Stimulated activated CD8-positive, alpha-beta memory T cell treated with anti-CD3 and anti-CD28 coated beads, Interleukin-2, amount 100 ng/mL, for 48 hours (primary cell): ENCODE measurements around the gene LSM4.
A peak's percentile ranks its signal among the peaks of the same experiment; 100 is the strongest.

Experiments
- DNase-seq, 2 donors: peaks; one replicate each; pipeline ENCODE4 v3.0.0-alpha.2; 2020; ENCODE audit warnings: low read depth in 2 of 2

LSM4 gene

DNA sequence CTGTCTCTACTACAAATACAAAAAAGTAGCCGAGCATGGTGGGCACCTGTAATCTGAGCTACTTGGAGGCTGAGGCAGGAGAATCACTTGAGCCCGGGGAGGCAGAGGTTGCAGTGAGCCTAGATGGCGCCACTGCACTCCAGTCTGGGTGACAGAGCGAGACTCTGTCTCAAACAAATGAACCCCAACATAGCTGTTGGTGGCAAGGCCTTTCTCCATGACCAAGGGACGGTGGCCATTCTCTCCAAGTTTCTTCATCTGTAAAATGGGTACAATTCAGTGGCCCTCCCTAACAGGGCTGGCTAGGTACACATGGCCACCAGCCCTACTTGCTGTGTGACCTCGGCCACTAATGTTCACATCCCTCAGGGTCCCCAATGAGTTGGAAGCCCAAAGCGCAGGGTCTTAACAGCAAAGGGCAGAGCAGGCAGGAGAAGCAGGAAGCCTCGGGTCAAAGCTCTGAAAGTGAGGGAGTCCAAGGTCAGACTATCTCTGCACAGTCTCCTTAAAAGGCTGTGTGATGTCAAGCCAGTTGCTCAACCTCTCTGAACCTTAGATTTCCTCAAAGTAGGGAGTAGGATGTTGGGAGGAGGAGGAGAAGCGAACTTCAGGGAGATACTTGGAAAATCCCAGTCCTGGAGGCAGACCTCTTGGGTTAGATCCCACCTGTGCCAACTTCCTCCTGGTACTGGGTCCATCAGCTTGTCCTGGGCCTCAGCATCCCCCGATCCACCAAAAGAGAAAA lies 44.2 kb downstream of the LSM4 start:
- DNase-seq, result peak in 1 of 2 donors; percentile 43

DNA sequence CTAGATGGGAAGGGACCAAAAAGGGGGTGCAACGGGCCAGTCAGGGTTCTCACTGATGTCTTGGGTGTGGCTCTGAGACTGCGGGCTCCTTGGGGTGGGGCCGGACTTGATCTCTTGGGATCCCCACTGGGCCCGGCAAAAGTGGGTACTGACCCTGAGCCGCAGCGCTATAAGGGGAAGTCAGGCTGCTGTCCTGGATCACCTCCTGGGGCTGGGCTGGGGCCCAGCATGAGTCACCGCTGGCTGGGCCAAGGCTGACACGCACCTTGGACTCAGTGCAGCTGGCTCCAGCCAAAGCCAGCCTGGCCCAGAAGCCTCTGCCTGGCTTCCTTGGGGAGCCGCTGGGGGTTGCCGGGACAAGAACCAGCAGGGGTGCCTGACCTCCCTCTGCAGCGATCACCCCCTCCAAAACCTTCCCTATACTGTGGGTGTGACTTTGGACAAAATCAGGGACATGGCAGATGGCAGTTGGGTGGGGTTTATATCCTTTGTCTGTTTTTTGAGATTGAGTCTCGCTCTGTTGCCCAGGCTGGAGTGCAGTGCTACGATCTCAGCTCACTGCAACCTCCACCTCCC lies 48.0 kb downstream of the LSM4 start:
- no peak for DNase-seq

- no peak for DNase-seq
Observed at GRCh38 chr19:18274219-18274780, 48.6 kb downstream of the LSM4 start, which contains the start of gene IQCN. Gene IQCN, minus strand, starts transcription at chr19:18274452. Its CDS starts 4,974 bp downstream, at chr19:18269478.

GRCh38 chr19:18273561-18274218 lies 49.2 kb downstream of the LSM4 start:
- no peak for DNase-seq

DNA sequence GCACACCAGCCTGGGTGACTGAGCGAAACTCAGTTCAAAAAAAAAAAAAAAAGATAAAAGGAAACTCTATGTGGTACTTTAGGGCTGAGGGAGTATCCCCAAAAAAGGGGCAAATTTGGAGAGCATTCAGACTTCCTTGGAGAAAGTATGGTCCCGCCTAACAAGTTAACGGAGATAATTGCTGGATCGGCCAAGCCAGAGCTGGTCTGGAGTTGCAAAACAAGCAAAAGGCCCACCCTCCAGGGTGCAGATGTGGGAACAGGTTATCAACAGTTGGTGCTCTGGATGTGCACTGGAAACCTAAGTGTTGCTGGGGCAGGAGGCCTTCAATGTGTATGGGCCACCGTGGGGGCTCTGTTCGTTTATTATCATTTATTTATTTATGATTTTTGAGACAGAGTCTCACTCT lies 51.4 kb downstream of the LSM4 start:
- no peak for DNase-seq

DNA sequence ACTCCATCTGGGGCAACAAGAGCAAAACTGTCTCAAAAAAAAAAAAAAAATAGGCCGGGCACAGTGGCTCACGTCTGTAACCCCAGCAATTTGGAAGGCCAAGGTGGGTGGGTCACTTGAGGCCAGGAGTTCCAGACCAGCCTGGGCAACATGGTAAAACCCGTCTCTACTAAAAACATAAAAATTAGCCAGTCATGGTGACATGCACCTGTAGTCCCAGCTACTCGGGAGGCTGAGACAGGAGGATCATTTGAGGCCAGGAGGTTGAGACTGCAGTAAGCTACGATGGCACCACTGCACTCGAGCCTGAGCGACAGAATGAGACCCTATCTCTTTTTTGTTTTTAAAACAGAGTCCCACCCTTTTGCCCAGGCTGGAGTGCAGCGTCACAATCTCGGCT lies 52.5 kb downstream of the LSM4 start:
- no peak for DNase-seq

GRCh38 chr19:18269070-18269723 lies 53.7 kb downstream of the LSM4 start:
- DNase-seq, result no peak

GRCh38 chr19:18266771-18267686 lies 55.8 kb downstream of the LSM4 start:
- DNase-seq, result no peak

- no peak for DNase-seq
Observed at GRCh38 chr19:18265582-18265981, 57.3 kb downstream of the LSM4 start.

GRCh38 chr19:18264971-18265540 lies 57.8 kb downstream of the LSM4 start:
- no peak for DNase-seq

- no peak for DNase-seq
Observed at GRCh38 chr19:18264137-18264854, 58.6 kb downstream of the LSM4 start.

DNA sequence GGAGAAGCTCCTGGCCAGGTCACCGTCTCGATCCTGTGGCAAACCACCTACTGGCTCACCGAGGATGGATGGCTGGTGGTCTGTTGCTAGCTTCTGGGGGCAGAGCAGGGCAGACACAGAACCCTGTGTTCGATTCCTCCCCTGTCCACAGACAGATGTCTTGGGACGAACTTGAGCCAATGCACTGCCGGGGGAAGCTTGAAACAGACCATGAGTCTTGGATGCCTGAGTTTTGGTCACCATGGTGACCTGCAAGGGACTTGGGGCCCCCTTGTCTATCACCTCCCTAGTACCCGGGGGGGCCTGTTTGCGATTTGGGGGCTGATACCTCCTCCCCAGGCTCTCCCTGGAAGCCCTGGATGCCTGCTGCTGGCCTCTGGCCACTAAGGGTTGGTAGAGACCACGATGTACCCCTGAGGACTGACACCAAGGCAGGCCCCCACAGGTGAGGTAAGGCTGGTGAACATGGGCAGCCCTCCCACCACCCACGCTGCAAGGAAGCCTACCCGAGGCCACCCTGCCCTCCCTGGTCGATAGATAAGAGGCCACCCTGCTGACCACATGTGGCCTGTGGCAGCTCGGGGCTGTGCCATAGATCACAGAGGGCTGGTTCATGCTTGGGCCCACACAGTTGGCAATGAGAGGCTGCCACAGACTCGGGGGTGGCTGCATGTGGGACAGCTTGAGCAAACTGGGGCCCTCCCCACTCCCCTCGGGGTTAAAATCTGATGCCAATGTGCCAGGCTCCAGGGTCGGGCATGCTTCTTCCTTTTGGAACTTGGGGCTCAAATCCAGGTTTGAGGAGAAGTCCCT lies 59.3 kb downstream of the LSM4 start:
- no peak for DNase-seq

- no peak for DNase-seq
Observed at GRCh38 chr19:18262917-18263316, 60.0 kb downstream of the LSM4 start.

DNA sequence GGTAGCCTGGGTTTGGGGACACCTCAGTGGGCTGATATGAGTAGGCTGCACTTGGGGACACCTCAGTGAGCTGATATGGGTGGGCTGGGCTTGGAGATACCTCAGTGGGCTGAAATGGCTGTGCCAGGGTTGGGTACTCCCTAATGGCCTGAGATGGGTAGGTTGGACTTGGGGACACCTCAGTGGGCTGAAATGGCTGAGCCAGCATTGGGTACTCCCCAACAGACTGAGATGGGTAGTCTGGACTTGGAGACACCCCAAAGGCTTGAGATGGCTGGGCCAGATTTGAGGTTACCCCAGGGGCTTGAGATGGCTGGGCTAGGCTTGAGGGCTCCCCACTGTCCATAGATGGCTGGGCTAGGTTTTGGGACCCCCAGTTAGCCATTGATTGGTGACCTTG lies 60.7 kb downstream of the LSM4 start:
- no peak for DNase-seq

DNA sequence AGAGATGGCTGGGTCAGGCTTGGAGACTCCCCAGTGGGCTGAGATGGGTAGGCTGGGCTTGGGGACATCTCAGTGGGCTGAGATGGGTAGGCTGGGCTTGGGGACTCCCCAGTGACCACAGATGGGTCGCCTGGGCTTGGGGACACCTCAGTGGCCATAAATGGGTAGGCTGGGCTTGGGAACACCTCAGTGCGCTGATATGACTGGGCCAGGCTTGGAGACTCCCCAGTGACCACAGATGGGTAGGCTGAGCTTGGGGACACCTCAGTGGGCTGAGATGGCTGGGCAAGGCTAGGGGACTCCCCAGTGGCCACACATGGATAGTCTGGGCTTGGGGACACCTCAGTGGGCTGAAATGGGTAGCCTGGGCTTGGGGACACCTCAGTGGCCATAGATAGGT lies 61.4 kb downstream of the LSM4 start:
- no peak for DNase-seq

- no peak for DNase-seq
Observed at GRCh38 chr19:18259893-18260292, 63.0 kb downstream of the LSM4 start.

DNA sequence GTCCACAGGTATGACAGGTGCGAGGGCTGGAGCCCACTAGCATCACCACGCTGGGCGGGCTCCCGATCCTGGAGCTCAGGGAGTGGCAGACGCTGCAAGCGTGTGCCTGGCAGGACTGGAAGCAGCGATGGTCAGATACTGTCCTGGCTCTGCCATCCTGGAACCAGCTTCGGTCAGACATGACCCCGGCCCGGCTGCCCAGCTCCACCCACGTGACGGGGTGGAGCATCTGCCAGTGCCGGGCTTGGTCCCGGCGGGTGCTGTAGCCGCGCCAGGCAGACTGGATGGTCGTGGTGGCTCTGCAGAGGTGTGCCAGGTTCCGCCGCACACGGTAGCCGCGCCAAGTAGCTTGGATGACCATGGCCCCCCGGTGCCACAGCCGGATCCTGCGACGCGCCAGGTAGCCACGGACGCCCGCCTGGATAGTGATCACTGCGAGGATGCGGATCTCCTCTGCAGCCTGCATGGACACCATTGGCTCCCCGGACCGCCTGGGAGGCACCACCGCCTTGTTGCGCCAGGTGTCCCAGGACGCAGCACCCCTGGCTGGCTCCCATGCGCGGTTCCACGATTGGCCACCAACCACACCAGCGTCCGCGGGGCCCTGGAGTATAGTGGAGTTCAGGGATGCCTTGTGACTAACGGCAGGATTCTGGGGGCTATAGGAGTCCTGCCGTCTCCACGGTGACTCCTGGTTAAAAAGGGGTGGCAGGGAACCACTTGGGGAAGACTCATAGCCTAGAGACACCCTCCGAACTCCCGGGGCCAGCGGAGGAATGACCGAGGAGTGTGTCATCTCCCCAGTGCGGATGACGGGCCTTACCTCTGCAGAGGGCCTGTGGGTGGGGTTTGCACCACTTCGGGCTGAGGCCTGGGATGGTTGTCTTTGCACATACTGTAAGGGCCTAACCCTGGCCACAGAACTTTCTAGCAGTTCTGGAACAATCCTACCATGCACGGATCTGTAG lies 65.1 kb downstream of the LSM4 start:
- DNase-seq, result no peak
